ENCODE measurements around the gene KRTAP10-1.
"Not testable (repeated sequence)": the region's sequence is repeated elsewhere in the genome, so short reads cannot be mapped to it uniquely, and the experiment has no call there.

KRTAP10-1 gene, protein sequence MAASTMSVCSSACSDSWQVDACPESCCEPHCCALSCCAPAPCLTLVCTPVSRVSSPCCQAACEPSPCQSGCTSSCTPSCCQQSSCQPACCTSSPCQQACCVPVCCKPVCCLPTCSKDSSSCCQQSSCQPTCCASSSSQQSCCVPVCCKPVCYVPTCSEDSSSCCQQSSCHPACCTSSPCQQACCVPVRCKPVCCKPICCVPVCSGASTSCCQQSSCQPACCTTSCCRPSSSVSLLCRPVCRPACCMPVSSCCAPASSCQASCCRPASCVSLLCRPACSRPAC

DNA sequence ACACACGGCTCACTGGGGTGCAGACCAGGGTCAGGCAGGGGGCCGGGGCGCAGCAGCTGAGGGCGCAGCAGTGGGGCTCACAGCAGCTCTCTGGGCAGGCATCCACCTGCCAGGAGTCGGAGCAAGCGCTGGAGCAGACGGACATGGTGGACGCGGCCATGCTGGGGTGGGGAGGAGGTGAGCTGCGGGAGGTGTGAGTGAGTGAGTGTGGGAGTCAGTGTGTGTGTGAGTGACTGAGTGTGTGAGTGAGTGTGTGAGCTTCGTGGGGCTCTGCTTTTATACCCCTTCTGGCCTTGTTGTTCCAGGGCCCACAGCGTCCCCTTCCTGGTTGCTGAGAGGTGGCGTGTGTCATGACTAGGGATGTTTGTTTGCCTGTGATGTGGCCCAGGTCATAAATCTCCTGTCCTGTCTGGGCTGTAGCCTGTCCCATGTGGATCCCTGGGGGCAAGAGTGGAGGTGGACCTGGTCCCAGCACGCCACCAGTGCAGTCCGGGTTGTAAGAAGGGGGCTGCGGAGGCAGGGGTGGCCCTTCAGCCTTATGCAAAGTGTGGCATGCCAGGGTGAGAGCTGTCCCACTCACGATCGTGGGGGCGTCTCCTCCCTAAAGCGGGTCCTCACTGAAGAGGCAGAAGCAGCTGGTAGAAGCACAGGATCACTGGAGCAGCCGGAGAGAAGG is at the start of gene KRTAP10-1:
KRTAP10-1 (minus strand) TSS at position 205 of the 676 bp plus-strand sequence; CDS start at position 160, 45 bp downstream.
- peaks cover 0 to 4% of the 10 kb centered on the region in 2 donors for H3K9me3 ChIP-seq (ENCODE audit: control insufficient read depth in 1 of 2, low read length in 2 of 2)
- H3K36me3 ChIP-seq (ENCODE audit: control insufficient read depth in 1 of 2, insufficient read depth in 2 of 2, low read length in 2 of 2) = no peaks in the 10 kb centered on the region
- no peaks in the 10 kb centered on the region for H3K4me1 ChIP-seq (ENCODE audit: control insufficient read depth in 1 of 2, insufficient read depth in 2 of 2, low read length in 2 of 2)
- H3K4me3 ChIP-seq (ENCODE audit: low read depth in 1 of 2, low read length in 2 of 2) = no peak within 1 kb of the TSS
- H3K27me3 ChIP-seq (ENCODE audit: low read depth, low read length) = no peaks in the 10 kb centered on the region
- H3K27ac ChIP-seq (ENCODE audit: low read length) = no peak within 1 kb of the TSS

DNA sequence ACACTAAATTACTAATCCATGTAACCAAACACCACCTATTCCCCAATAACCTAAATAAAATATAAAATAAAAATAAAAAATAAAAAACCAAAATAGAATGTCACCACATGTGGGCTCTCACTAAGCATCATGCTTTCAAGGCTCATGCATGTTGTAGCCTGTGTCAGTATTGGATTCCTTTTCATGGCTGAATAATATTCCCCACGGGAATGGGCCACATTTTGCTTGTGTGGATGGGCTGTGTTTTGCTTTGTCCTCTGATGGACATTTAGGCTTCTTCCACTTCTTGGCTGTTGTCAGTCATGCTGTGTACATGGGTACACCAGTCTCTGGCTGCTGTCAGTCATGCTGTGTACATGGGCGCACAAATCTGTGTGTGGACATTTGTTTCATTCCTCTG is 49.1 kb upstream of the KRTAP10-1 start:
- no peak overlapping the region for H3K4me3 ChIP-seq (ENCODE audit: low read depth in 1 of 2, low read length in 2 of 2)
- H3K4me1 ChIP-seq (ENCODE audit: control insufficient read depth in 1 of 2, insufficient read depth in 2 of 2, low read length in 2 of 2) = peaks cover 0 to 3% of the 10 kb centered on the region in 2 donors
- H3K27ac ChIP-seq (ENCODE audit: low read length) = no peak overlapping the region
- no peaks in the 10 kb centered on the region for H3K27me3 ChIP-seq (ENCODE audit: low read depth, low read length)
- H3K36me3 ChIP-seq (ENCODE audit: control insufficient read depth in 1 of 2, insufficient read depth in 2 of 2, low read length in 2 of 2) = no peaks in the 10 kb centered on the region
- peaks cover 0 to 4% of the 10 kb centered on the region in 2 donors for H3K9me3 ChIP-seq (ENCODE audit: control insufficient read depth in 1 of 2, low read length in 2 of 2)

DNA sequence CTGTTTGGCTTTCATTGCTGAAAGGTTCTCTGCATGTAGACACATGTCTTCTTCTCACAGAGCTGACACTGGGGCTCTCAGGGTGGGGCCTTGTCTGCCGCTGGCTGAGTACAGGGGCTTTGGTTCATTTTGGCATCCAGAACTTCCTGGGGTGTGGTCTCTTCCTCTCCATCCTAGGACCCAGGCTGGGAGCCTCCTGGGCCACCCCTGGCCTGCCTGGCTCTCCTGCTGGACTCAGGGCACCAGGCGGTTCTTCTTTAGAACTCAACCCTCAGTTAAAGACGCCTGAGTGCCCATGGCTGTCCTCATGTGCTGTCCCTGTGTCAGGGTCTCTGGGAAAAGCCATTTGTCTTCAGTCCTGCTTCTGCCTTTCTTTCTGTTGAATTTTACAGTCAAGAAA is 45.9 kb upstream of the KRTAP10-1 start:
- H3K4me3 ChIP-seq (ENCODE audit: low read depth in 1 of 2, low read length in 2 of 2) = no peak overlapping the region
- H3K36me3 ChIP-seq (ENCODE audit: control insufficient read depth in 1 of 2, insufficient read depth in 2 of 2, low read length in 2 of 2) = no peaks in the 10 kb centered on the region
- H3K27me3 ChIP-seq (ENCODE audit: low read depth, low read length) = no peaks in the 10 kb centered on the region
- H3K27ac ChIP-seq (ENCODE audit: low read length) = no peak overlapping the region
- H3K4me1 ChIP-seq (ENCODE audit: control insufficient read depth in 1 of 2, insufficient read depth in 2 of 2, low read length in 2 of 2) = peaks cover 0 to 3% of the 10 kb centered on the region in 2 donors
- H3K9me3 ChIP-seq (ENCODE audit: control insufficient read depth in 1 of 2, low read length in 2 of 2) = peaks cover 0 to 17% of the 10 kb centered on the region in 2 donors

DNA sequence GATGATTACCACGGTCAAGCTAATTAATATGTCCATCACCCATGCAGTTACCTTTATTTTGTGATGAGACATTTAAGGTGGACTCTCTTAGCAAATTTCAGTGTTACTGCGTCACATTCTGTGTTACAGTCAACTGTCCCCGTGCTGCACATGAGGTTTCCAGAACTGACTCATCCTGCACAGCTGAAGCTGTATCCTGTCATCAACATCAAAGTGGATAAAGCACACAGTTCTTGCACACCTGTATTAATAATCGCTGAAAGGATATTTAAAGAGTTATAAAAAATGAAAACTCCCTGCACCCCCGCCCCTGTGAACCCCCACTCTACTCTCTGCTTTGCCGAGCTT is 43.8 kb upstream of the KRTAP10-1 start:
- Histone ChIP-seq H3K9me3 (ENCODE audit: control insufficient read depth in 1 of 2, low read length in 2 of 2) (peaks cover 0 to 22% of the 10 kb centered on the region in 2 donors), H3K27ac (ENCODE audit: low read length) (no peak overlapping the region), H3K4me3 (ENCODE audit: low read depth in 1 of 2, low read length in 2 of 2) (no peak overlapping the region), H3K36me3 (ENCODE audit: control insufficient read depth in 1 of 2, insufficient read depth in 2 of 2, low read length in 2 of 2) (no peaks in the 10 kb centered on the region), H3K27me3 (ENCODE audit: low read depth, low read length) (no peaks in the 10 kb centered on the region), H3K4me1 (ENCODE audit: control insufficient read depth in 1 of 2, insufficient read depth in 2 of 2, low read length in 2 of 2) (peaks cover 0 to 3% of the 10 kb centered on the region in 2 donors)

DNA sequence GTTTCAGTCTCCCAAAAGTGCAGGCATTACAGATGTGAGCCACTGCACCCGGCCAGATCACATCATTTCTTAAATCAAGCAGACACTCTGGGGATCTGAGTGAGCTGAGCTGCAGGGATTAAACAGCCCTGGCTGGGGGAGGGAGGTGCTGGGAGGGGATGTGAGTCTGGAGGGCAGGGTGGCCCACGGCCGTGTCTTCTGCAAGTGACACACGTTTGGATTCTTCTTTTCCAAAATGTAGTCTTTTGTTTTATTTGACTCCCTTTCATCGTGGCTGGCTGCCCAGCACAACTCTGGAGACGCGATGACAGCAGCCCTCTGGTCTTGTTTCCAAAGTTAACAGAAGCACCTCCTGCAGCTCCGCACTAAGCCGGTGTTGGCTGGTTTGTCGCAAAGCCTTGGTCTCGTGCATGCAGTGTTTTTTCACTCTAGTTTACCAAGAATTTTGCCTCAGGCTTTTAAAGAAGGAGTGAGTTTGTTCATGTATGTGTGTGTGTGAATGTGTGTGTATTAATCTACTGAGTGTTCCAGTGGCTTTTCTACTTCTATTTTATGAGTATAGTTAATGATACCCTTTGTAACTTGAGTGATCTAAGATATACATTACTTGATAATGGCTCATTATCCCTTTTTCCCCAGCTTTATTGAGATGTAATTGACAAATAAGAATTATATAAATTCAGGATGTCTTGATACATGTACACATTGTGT is 43.2 kb upstream of the KRTAP10-1 start:
- Histone ChIP-seq H3K4me1 (ENCODE audit: control insufficient read depth in 1 of 2, insufficient read depth in 2 of 2, low read length in 2 of 2) (peaks cover 0 to 3% of the 10 kb centered on the region in 2 donors), H3K27me3 (ENCODE audit: low read depth, low read length) (no peaks in the 10 kb centered on the region), H3K4me3 (ENCODE audit: low read depth in 1 of 2, low read length in 2 of 2) (no peak overlapping the region), H3K36me3 (ENCODE audit: control insufficient read depth in 1 of 2, insufficient read depth in 2 of 2, low read length in 2 of 2) (no peaks in the 10 kb centered on the region), H3K9me3 (ENCODE audit: control insufficient read depth in 1 of 2, low read length in 2 of 2) (peaks cover 0 to 24% of the 10 kb centered on the region in 2 donors), H3K27ac (ENCODE audit: low read length) (no peak overlapping the region)

DNA sequence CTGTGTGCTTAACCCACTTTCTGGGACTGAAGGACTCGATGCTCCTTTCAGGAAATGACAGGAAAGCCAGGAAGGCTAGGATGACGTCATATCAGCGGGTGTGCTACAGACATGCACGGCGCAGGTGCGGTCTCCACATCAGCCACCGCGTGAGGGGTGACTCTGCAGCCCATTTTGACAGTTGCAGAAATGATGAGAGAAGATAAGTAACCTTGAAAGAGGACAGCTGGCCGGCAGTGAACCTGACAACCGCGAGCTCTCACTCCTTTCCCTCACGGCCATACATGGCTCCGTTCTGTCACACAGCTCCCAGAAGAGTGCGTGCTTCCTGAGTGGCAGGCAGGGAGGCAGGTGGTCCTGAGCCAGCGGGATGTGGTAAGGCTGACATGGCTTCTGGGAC is 42.1 kb upstream of the KRTAP10-1 start:
- Histone ChIP-seq H3K27ac (ENCODE audit: low read length) (no peak overlapping the region), H3K9me3 (ENCODE audit: control insufficient read depth in 1 of 2, low read length in 2 of 2) (peaks cover 0 to 31% of the 10 kb centered on the region in 2 donors), H3K4me3 (ENCODE audit: low read depth in 1 of 2, low read length in 2 of 2) (no peak overlapping the region), H3K4me1 (ENCODE audit: control insufficient read depth in 1 of 2, insufficient read depth in 2 of 2, low read length in 2 of 2) (peaks cover 0 to 3% of the 10 kb centered on the region in 2 donors), H3K36me3 (ENCODE audit: control insufficient read depth in 1 of 2, insufficient read depth in 2 of 2, low read length in 2 of 2) (no peaks in the 10 kb centered on the region), H3K27me3 (ENCODE audit: low read depth, low read length) (no peaks in the 10 kb centered on the region)

DNA sequence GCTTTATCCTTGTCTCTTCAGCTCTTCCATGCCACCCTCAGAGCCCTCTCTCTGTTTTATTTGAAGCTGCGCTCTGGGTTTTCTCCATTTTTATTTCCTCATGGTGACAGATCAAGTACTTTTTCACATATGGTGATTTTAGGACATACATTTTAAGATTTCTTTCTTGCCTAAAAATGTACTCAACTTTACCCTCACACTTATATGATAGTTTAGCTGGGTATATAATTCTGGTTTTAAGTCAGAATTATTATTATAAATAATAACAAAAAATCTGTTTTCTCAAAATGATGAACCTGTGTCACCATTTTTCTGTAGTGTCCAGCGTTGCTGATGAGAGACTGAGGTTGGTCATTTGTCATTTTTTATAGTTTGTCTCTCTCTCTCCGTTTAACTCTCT is 41.2 kb upstream of the KRTAP10-1 start:
- peaks cover 5 to 31% of the 10 kb centered on the region in 2 donors for H3K9me3 ChIP-seq (ENCODE audit: control insufficient read depth in 1 of 2, low read length in 2 of 2)
- H3K4me1 ChIP-seq (ENCODE audit: control insufficient read depth in 1 of 2, insufficient read depth in 2 of 2, low read length in 2 of 2) = peaks cover 0 to 3% of the 10 kb centered on the region in 2 donors
- H3K4me3 ChIP-seq (ENCODE audit: low read depth in 1 of 2, low read length in 2 of 2) = no peak overlapping the region
- H3K27me3 ChIP-seq (ENCODE audit: low read depth, low read length) = no peaks in the 10 kb centered on the region
- no peaks in the 10 kb centered on the region for H3K36me3 ChIP-seq (ENCODE audit: control insufficient read depth in 1 of 2, insufficient read depth in 2 of 2, low read length in 2 of 2)
- H3K27ac ChIP-seq (ENCODE audit: low read length) = no peak overlapping the region

DNA sequence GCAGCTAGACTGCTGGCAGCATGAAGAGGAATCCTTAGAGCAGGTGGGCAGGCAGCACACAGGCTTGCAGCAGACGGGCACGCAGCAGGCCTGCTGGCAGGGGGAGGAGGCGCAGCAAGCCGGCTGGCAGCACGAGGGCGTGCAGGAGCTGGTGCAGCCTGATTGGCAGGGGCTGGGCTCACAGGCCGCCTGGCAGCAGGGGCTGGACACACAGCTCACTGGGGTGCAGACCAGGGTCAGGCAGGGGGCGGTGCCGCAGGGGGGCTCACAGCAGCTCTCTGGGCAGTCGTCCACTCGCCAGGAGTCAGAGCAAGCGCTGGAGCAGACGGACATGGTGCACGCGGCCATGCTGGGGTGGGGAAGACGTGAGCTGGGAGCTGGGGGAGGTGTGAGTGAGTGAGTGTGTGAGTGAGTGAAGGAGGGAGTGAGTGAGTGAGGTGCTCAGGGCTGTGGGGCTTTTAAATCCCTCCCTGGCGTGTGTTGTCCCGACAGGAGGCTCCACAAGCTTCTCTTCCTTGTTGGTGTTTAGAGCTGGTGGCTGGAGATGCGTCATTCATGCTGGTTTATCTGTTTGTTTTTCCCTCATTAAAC is 40.3 kb upstream of the KRTAP10-1 start, which contains the start of gene KRTAP10-5:
KRTAP10-5 (minus strand) TSS at position 374 of the 591 bp plus-strand sequence; CDS start at position 348, 26 bp downstream.
- H3K4me3 ChIP-seq (ENCODE audit: low read depth in 1 of 2, low read length in 2 of 2); H3K4me1 ChIP-seq (ENCODE audit: control insufficient read depth in 1 of 2, insufficient read depth in 2 of 2, low read length in 2 of 2); H3K36me3 ChIP-seq (ENCODE audit: control insufficient read depth in 1 of 2, insufficient read depth in 2 of 2, low read length in 2 of 2); H3K27ac ChIP-seq (ENCODE audit: low read length); H3K27me3 ChIP-seq (ENCODE audit: low read depth, low read length): not testable (repeated sequence)
- peaks cover 5 to 27% of the 10 kb centered on the region in 2 donors for H3K9me3 ChIP-seq (ENCODE audit: control insufficient read depth in 1 of 2, low read length in 2 of 2)

DNA sequence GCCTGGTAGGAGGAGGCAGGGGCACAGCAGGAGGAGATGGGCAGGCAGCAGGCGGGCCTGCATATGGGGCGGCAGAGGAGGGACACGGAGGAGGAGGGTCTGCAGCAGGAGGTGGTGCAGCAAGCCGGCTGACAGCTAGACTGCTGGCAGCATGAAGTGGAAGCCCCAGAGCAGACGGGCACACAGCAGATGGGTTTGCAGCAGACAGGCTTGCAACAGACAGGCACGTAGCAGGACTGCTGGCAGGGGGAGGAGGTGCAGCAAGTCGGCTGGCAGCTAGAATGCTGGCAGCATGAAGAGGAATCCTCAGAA is 39.8 kb upstream of the KRTAP10-1 start:
- peaks cover 0 to 3% of the 10 kb centered on the region in 2 donors for H3K4me1 ChIP-seq (ENCODE audit: control insufficient read depth in 1 of 2, insufficient read depth in 2 of 2, low read length in 2 of 2)
- peaks cover 5 to 27% of the 10 kb centered on the region in 2 donors for H3K9me3 ChIP-seq (ENCODE audit: control insufficient read depth in 1 of 2, low read length in 2 of 2)
- H3K27ac ChIP-seq (ENCODE audit: low read length) = no peak overlapping the region
- no peaks in the 10 kb centered on the region for H3K36me3 ChIP-seq (ENCODE audit: control insufficient read depth in 1 of 2, insufficient read depth in 2 of 2, low read length in 2 of 2)
- H3K4me3 ChIP-seq (ENCODE audit: low read depth in 1 of 2, low read length in 2 of 2) = no peak overlapping the region
- no peaks in the 10 kb centered on the region for H3K27me3 ChIP-seq (ENCODE audit: low read depth, low read length)

DNA sequence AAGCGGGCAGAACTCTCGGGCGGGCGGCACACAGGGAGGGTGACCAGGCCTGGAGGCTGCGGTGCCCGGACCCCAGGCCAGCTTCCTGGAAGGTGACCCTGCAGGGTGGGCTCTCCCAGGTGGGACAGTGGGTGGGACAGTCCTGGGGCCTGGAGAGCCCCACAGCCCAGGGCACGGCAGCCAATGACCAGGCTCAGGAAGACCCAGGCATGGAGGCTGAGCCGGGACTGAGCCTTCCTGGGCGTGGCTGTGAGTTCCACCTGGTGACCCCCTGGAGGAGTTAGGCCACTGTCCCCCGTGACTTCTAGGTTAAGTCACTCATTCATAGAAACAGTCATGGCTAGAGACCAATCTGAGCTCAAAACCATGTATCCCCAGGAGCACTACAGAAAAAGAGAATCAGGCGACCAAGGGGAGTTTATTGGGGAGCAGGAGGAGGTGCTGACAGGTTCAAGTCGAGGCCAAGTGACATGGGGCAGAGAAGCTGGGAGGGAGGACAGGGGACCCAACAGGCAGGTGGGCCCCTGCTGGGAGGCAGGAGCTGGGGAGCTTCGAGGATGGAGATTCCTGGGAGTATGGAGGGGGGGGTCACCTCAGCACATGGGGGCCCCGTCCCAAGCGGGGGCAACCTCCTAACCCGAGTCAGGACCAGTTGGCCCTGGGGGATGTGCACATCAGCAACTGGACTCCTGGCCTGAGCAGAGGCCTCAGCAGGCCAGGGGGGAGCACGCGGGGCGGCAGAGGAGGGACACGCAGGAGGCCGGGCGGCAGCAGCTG is 39.2 kb upstream of the KRTAP10-1 start:
- Histone ChIP-seq H3K27ac (ENCODE audit: low read length) (no peak overlapping the region), H3K36me3 (ENCODE audit: control insufficient read depth in 1 of 2, insufficient read depth in 2 of 2, low read length in 2 of 2) (no peaks in the 10 kb centered on the region), H3K27me3 (ENCODE audit: low read depth, low read length) (no peaks in the 10 kb centered on the region), H3K4me1 (ENCODE audit: control insufficient read depth in 1 of 2, insufficient read depth in 2 of 2, low read length in 2 of 2) (peaks cover 0 to 1% of the 10 kb centered on the region in 2 donors), H3K9me3 (ENCODE audit: control insufficient read depth in 1 of 2, low read length in 2 of 2) (peaks cover 5 to 27% of the 10 kb centered on the region in 2 donors), H3K4me3 (ENCODE audit: low read depth in 1 of 2, low read length in 2 of 2) (no peak overlapping the region)

All from muscle layer of duodenum (tissue), 2 donors.